Measurements from ENCODE around the gene NUP155. TPM values are rescaled to one million over a fixed set of nuclear protein-coding genes. Genes with fewer than 3 reads are reported as not detected.
"Not testable (repeated sequence)": the region's sequence is repeated elsewhere in the genome, so short reads cannot be mapped to it uniquely, and the experiment has no call there.

Gene NUP155
- total RNA-seq, 2 donors from 2014 or later: 46.2 to 75.7 TPM

DNA sequence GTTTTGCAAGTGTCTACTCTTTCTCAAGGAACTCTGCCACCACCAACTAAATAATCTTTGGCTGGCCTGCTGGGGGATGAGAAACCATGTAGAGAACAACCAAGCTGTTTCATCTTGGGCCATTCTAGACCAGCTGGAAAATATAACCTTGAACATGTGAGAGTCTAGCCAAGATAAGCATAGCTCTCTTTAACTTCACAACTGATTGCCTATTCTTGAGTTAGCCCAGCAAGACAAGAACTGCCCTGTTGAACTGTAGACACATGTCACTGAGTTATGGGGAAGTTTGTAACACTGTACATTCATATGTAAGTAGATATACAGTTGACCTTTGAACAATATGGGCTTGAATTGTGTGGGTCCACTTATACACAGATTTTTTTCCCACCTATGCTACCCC, 44.4 kb downstream of the NUP155 start:
- Mint-ChIP-seq H3K4me1 (ENCODE audit: low read depth in 2 of 2) (no peaks in the 10 kb centered on the region), H3K9me3 (no peaks in the 10 kb centered on the region), H3K4me3 (no peak overlapping the region), H3K27me3 (no peaks in the 10 kb centered on the region), H3K36me3 (peaks cover 22% of the 10 kb centered on the region), H3K27ac (no peak overlapping the region)
- ATAC-seq: no peak
- DNase-seq (ENCODE audit: low spot score): no peak

DNA sequence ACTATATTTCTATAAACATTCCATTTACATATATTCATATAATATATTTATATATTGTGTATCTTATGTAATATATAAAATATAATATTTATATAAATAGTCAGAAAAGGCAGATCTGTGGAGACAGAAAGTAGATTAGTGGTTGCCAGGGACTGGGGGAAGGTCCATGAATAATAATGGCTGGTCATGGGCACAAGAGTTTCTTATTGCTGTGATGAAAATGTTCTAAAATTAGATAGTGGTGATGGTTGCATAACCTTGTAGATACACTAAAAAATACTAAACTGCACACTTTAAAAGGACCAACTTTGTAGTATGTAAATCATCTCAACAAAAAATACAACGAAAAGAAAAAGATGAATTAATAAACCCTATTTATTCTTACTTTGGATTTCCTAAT, 47.3 kb downstream of the NUP155 start:
- no peaks in the 10 kb centered on the region for H3K9me3 Mint-ChIP-seq

DNA sequence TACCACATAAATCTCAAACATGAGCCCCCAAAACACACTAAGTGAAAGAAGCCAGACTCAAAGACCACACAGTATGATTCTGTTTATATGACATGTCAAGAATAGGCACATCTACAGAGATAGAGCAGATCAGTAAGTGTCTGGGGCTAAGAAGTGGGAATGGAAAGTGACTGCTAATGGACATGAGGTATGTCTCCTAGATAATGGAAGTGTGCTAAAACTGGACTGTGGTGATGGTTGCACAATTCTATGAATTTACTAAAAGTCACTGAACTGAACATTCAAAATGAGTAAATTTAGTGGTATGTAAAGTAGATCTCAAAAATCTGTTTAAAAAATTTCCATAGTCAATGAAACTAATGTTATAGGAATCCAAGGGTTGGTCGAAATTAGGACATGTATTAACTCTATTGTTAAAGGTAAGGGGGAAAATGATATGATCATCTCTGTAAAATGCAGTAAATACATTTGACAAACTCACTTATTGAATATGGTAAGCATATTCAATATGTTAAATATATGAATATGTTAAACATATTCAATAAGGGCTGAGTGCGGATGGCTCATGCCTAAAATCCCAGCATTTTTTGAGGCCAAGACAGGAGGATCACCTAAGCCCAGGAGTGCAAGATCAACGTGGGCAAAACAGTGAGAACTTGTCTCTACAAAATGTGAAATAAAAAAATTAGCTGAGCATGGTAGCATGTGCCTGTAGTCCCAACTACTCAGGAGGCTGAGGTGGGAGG, 51.7 kb downstream of the NUP155 start:
- H3K27ac Mint-ChIP-seq: peak overlapping the region in 1 of 2 donors; percentile 84
- no peaks in the 10 kb centered on the region for H3K27me3 Mint-ChIP-seq
- DNase-seq (ENCODE audit: low spot score) (no peak), ATAC-seq (no peak)
- no peaks in the 10 kb centered on the region for H3K9me3 Mint-ChIP-seq
- H3K4me3 Mint-ChIP-seq: no peak overlapping the region
- peaks cover 3 to 6% of the 10 kb centered on the region in 2 donors for H3K4me1 Mint-ChIP-seq (ENCODE audit: low read depth in 2 of 2)
- H3K36me3 Mint-ChIP-seq: peaks cover 35% of the 10 kb centered on the region

More for the DNA sequence above, 47.3 kb downstream of the NUP155 start:
- Mint-ChIP-seq H3K27ac (no peak overlapping the region), H3K4me1 (ENCODE audit: low read depth in 2 of 2) (no peaks in the 10 kb centered on the region), H3K36me3 (peaks cover 33% of the 10 kb centered on the region), H3K4me3 (no peak overlapping the region), H3K27me3 (no peaks in the 10 kb centered on the region)
- no peak for ATAC-seq
- DNase-seq (ENCODE audit: low spot score): no peak

DNA sequence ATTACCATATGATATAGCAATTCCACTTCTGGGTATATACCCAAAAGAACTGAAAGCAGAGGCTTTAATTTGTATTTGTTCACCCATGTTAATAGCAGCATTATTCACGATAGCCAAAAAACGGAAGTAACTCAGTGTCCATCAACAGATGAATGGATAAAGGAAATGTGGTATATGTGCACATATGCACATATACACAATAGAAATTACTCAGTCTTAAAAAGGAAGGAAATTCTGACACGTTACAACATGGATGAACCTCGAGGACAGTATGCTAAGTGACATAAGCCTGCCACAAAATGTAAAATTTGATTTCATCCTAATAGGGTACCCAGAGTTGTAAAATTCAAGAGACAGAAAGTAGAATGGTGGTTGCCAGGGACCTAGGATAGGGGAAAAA, 54.9 kb downstream of the NUP155 start:
- Mint-ChIP-seq H3K27me3 (no peaks in the 10 kb centered on the region), H3K4me1 (ENCODE audit: low read depth in 2 of 2) (peaks cover 3 to 6% of the 10 kb centered on the region in 2 donors), H3K9me3 (no peaks in the 10 kb centered on the region), H3K36me3 (peaks cover 34% of the 10 kb centered on the region), H3K27ac (no peak overlapping the region), H3K4me3 (no peak overlapping the region)
- DNase-seq (ENCODE audit: low spot score): no peak
- no peak for ATAC-seq

DNA sequence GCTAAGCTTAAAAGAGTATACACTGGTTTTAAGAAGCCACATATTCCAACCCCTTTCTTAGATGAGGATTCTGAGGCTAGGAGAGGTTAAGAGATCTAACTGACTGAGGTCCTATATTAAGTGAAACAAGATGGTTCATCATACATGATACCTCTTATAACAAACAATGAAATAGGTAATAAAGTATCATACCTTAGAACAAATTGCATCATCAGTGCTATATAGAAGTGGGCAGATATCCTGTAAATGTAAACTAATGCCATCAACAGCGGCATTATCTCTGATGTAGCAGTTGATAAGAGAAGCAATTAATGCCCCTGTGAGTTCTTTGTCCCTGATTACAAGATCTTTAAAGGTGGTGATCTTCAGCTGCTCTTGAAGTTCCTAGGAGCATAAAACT, 60.5 kb downstream of the NUP155 start:
- Mint-ChIP-seq H3K4me3 (no peak overlapping the region), H3K27me3 (no peaks in the 10 kb centered on the region), H3K27ac (no peak overlapping the region), H3K9me3 (no peaks in the 10 kb centered on the region), H3K36me3 (no peaks in the 10 kb centered on the region), H3K4me1 (ENCODE audit: low read depth in 2 of 2) (no peaks in the 10 kb centered on the region)
- DNase-seq (ENCODE audit: low spot score): no peak
- no peak for ATAC-seq

DNA sequence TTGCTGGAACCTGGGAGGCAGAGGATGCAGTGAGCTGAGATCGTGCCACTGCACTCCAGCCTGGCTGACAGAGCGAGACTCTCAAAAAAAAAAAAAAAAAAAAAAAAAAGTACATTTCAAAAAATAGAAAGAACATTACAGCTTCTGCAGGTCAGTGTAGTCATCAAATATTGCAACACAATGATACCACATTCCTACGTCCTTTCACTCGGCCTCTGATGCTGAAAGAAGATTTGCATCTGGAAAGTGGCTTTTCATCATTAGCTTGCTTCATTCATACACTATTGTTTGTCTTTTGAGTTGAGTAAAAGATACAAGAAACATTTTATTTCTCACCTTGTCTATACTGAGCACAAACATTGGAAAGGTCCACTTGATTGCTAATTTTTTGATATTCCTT, 62.1 kb downstream of the NUP155 start:
- no peak for DNase-seq (ENCODE audit: low spot score)
- Mint-ChIP-seq H3K36me3 (peaks cover 7% of the 10 kb centered on the region), H3K4me3 (no peak overlapping the region), H3K4me1 (ENCODE audit: low read depth in 2 of 2) (no peaks in the 10 kb centered on the region), H3K27ac (no peak overlapping the region), H3K9me3 (no peaks in the 10 kb centered on the region), H3K27me3 (no peaks in the 10 kb centered on the region)
- ATAC-seq: no peak

DNA sequence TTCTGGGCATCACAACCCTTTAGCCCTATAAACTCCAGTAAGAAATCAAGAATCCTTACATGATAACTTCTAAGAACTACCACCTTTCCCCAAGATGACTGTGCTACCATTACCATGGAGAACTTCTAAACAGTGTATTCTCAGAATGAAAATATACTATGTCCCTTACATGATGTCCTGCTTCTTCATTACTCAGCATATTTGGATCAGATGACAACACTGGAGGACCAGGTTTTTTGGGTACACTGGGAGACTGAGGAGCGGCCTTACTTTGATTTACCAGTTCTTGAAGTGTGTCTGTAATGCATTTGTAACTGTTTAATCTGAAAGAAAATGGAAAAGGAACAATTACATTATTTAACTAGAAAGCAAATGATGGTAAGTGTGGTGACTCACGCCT, 66.0 kb downstream of the NUP155 start:
- H3K27ac Mint-ChIP-seq: peak overlapping the region in 1 of 2 donors; percentile 11

DNA sequence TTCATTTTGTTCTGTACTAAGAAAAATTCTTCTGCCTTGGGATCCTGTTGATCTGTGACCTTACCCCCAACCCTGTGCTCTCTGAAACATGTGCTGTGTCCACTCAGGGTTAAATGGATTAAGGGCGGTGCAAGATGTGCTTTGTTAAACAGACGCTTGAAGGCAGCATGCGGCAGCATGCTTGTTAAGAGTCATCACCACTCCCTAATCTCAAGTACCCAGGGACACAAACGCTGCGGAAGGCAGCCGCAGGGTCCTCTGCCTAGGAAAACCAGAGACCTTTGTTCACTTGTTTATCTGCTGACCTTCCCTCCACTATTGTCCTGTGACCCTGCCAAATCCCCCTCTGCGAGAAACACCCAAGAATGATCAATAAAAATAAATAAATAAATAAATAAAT, 74.6 kb downstream of the NUP155 start:
- not testable (repeated sequence) for H3K27ac Mint-ChIP-seq

More for the DNA sequence above, 66.0 kb downstream of the NUP155 start:
- Mint-ChIP-seq H3K9me3 (no peaks in the 10 kb centered on the region), H3K4me1 (ENCODE audit: low read depth in 2 of 2) (no peaks in the 10 kb centered on the region), H3K4me3 (no peak overlapping the region), H3K36me3 (peaks cover 13% of the 10 kb centered on the region), H3K27me3 (no peaks in the 10 kb centered on the region)
- DNase-seq (ENCODE audit: low spot score) (no peak), ATAC-seq (no peak)

DNA sequence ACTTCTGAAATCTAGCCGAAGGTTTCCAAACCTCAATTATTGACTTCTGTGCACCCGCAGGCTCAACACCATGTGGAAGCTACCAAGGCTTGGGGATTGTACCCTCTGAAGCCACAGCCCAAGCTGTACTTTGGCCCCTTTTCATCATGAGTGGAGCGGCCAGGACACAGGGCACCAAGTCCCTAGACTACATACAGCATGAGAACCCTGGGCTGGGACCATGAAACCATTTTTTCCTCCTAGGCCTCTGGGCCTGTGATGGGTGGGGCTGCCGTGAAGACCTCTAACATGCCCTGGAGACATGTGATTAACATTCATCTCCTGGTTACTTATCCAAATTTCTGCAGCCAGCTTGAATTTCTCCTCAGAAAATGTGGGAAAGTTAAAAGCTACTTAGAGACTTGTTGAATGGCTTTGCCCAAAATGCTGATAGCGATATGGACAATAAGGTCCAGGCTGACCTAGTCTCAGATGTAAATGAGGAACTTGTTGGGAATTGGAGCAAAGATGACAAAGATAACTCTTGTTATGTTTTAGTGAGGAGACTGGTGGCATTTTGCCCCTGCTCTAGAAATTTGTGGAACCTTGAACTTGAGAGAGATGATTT, 87.6 kb downstream of the NUP155 start:
- Mint-ChIP-seq H3K4me1 (ENCODE audit: low read depth in 2 of 2) (no peaks in the 10 kb centered on the region), H3K9me3 (peaks cover 4% of the 10 kb centered on the region), H3K4me3 (no peak overlapping the region), H3K27ac (no peak overlapping the region), H3K27me3 (no peaks in the 10 kb centered on the region), H3K36me3 (peaks cover 12% of the 10 kb centered on the region)
- no peak for DNase-seq (ENCODE audit: low spot score)
- ATAC-seq: no peak

More for the DNA sequence above, 74.6 kb downstream of the NUP155 start:
- DNase-seq (ENCODE audit: low spot score); H3K4me1 Mint-ChIP-seq (ENCODE audit: low read depth in 2 of 2); H3K27me3 Mint-ChIP-seq; H3K4me3 Mint-ChIP-seq; H3K9me3 Mint-ChIP-seq; ATAC-seq: not testable (repeated sequence)
- peaks cover 18% of the 10 kb centered on the region for H3K36me3 Mint-ChIP-seq

DNA sequence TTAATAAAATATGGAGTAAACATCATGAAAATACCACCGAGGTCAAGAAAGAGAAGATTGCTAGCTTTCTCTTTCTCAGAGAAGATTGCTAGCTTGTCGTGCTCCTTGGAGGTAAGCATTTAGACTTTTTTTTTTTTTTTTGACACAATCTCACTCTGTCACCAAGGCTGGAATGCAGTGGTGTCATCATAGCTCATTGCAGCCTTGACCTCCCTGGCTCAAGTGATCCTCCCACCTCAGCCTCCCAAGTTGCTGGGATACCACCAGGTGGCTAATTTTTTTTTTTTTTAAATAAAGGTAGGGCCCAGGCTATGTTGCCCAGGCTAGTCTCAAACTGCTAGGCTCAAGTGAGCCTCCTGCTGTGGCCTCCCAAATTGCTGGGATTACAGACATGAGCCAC, 95.4 kb downstream of the NUP155 start:
- Mint-ChIP-seq H3K9me3 (peaks cover 3% of the 10 kb centered on the region), H3K4me3 (no peak overlapping the region), H3K27me3 (no peaks in the 10 kb centered on the region), H3K4me1 (ENCODE audit: low read depth in 2 of 2) (no peaks in the 10 kb centered on the region), H3K27ac (no peak overlapping the region), H3K36me3 (peaks cover 4% of the 10 kb centered on the region)
- ATAC-seq (no peak), DNase-seq (ENCODE audit: low spot score) (no peak)

DNA sequence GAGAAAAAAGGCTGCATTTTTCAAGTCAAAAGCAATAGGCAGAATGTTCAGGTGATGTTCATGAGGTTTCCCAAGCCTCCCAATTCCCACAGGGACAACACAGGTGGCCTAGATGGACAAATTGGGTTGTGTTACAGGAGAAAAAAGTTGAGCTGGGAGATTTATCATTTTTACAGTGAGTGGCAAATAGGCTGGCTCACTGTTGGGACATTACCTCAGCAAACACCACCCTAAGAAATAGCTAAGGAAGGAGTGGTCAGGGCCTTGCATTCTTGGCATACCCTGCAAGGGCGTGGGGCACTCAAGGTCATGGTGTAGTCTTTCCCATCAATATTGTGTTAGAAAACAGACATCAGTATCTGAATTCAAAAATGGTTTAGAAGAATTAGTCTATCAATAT, 98.4 kb downstream of the NUP155 start:
- H3K9me3 Mint-ChIP-seq: no peaks in the 10 kb centered on the region

DNA sequence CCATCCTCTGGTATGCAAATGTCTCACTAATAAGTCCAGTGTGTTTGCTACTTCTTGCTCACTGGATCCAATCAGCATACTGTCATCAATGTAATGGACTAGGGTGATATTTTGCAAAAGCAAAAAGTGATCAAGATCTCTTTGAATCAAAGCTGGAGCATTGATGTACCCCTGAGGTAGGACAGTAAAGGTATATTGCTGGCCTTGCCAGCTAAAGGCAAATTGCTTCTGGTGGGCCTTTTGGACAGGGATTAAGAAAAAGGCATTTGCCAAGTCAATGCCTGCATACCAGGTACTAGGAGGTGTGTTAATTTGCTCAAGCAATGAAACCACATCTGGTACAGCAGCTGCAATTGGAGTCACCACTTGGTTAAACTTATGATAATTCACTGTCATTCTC, 102.8 kb downstream of the NUP155 start:
- not testable (repeated sequence) for ATAC-seq; H3K27ac Mint-ChIP-seq; H3K4me1 Mint-ChIP-seq (ENCODE audit: low read depth in 2 of 2); H3K4me3 Mint-ChIP-seq; H3K9me3 Mint-ChIP-seq; DNase-seq (ENCODE audit: low spot score); H3K27me3 Mint-ChIP-seq; H3K36me3 Mint-ChIP-seq

More for the DNA sequence above, 98.4 kb downstream of the NUP155 start:
- Mint-ChIP-seq H3K27me3 (no peaks in the 10 kb centered on the region), H3K4me1 (ENCODE audit: low read depth in 2 of 2) (no peaks in the 10 kb centered on the region), H3K36me3 (no peaks in the 10 kb centered on the region), H3K27ac (no peak overlapping the region), H3K4me3 (no peak overlapping the region)
- no peak for ATAC-seq
- no peak for DNase-seq (ENCODE audit: low spot score)

DNA sequence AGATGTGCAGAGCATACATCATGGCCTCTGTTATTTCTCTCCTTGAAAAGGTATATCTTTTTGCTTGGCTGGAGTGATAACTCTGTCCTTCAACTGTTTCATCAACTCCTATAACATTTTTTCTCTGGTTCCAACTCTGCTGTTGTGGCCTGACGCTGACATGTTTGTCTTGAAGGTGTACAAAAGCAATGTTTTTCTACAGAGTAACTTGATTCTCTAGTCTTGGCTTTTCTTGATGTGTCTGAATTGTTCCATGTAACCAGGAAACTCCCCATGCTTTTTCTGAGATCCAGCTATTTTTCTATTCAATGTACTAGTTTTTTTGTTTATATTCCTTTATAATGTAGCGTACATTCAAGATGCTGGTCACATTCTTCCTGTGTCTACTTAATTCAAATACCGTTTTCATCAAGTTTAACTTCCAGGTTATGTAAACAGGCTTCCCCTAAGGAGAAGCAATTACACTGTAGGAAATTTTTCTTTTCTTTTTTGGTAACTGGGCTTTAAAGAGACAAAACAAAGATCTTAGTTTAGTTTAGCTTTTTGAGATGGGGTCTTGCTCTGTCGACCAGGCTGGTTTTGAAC, 115.0 kb downstream of the NUP155 start:
- H3K9me3 Mint-ChIP-seq: no peaks in the 10 kb centered on the region
- no peaks in the 10 kb centered on the region for H3K27me3 Mint-ChIP-seq
- no peak overlapping the region for H3K4me3 Mint-ChIP-seq
- no peak overlapping the region for H3K27ac Mint-ChIP-seq
- no peaks in the 10 kb centered on the region for H3K4me1 Mint-ChIP-seq (ENCODE audit: low read depth in 2 of 2)
- H3K36me3 Mint-ChIP-seq: no peaks in the 10 kb centered on the region
- no peak for ATAC-seq
- no peak for DNase-seq (ENCODE audit: low spot score)

DNA sequence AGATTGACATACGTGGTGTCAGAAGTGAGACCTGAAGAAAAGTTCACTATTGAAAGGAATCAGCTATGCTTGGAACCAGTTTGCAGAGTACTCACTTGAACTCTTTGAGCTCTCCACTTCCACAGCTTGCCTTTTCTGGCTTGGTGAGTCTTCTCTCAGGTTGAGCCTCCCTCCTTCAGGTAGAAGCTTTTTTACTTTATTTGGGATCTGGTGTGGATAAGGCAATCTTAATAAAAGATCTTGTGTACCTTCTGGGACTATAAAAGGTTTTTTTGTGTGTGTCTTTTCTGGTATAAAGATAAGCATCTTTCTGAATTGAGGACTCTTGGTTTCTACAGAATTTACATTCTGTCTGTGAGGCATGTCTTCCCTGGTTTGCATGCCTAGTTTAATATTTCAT, 116.3 kb downstream of the NUP155 start:
- no peak overlapping the region for H3K4me3 Mint-ChIP-seq
- no peaks in the 10 kb centered on the region for H3K36me3 Mint-ChIP-seq
- H3K4me1 Mint-ChIP-seq (ENCODE audit: low read depth in 2 of 2): peaks cover 3 to 4% of the 10 kb centered on the region in 2 donors
- H3K27me3 Mint-ChIP-seq: no peaks in the 10 kb centered on the region
- H3K9me3 Mint-ChIP-seq: no peaks in the 10 kb centered on the region
- no peak overlapping the region for H3K27ac Mint-ChIP-seq
- ATAC-seq (no peak), DNase-seq (ENCODE audit: low spot score) (no peak)

Data from natural killer cell treated with Interleukin-12 subunit alpha and Interleukin-12 subunit beta and Interleukin-15 and Interleukin-18, amount 100 ng/mL, for 72 hours (primary cell).